Motor neuron (in vitro differentiated cells): ENCODE data around the gene NELFE. TPM values are rescaled to one million over a fixed set of nuclear protein-coding genes. Genes with fewer than 3 reads are reported as not detected.
A peak's percentile ranks its signal among the peaks of the same experiment; 100 is the strongest.

Experiments
- ATAC-seq, 8 experiments: fragments of 200-7000 bp; cut with Tn5 transposase; replicated peaks in 6 of 8; 2 replicates each; pipeline ENCODE4 v1.8.0; 2021; ENCODE audit warnings: mild to moderate bottlenecking in 8 of 8, moderate library complexity in 8 of 8
- H3K27ac ChIP-seq, 2 donors: fragments of 250-450 bp; sonication (Bioruptor Pico); 2 replicates each; pipeline ENCODE4 v1.9.0; 2021; ENCODE audit warnings: antibody characterized with exemption in 2 of 2, mild to moderate bottlenecking in 2 of 2, moderate library complexity in 1 of 2
- H3K4me1 ChIP-seq, 2 donors: fragments of 250-450 bp; sonication (Bioruptor Pico); replicated peaks in 1 of 2; 2 replicates each; pipeline ENCODE4 v1.6.1; 2021; ENCODE audit warnings: antibody characterized with exemption in 2 of 2, mild to moderate bottlenecking in 2 of 2, moderate library complexity in 1 of 2
- H3K4me3 ChIP-seq, 5 donors: fragments of 250-450 bp; sonication (Bioruptor Pico); 2 replicates each; pipeline ENCODE4 v1.9.0; 2021; ENCODE audit warnings: antibody characterized with exemption in 5 of 5, mild to moderate bottlenecking in 5 of 5, moderate library complexity in 4 of 5
- WGBS, 10 experiments: fragments of 450-650 bp; shearing (Covaris generic); methylation state at CpG; one replicate each; pipeline ENCODE4 v1.0.0; 2022; 5-methylcytosine and 5-hydroxymethylcytosine counted together
- in situ Hi-C, 9 experiments: fragments of 400-800 bp; cut with MboI; loops; one replicate each; pipeline ENCODE4 v1.15.0; 2021; ENCODE audit warnings: low sequenced_read_pairs in 9 of 9, low pct_unique_long_range_greater_than_20kb in 2 of 9; ENCODE audit not compliant: unreplicated experiment in 9 of 9
- total RNA-seq, 8 experiments: library from RNA; unstranded; fragments of 300-600 nt; gene quantifications; 2 replicates each; pipeline versions ENCODE4 v1.2.3 to v1.2.4, GENCODE V29; 2022

Gene NELFE
- total RNA-seq, 8 experiments from 2014 or later: 50.3 to 91.1 (median 72.3) TPM

DNA sequence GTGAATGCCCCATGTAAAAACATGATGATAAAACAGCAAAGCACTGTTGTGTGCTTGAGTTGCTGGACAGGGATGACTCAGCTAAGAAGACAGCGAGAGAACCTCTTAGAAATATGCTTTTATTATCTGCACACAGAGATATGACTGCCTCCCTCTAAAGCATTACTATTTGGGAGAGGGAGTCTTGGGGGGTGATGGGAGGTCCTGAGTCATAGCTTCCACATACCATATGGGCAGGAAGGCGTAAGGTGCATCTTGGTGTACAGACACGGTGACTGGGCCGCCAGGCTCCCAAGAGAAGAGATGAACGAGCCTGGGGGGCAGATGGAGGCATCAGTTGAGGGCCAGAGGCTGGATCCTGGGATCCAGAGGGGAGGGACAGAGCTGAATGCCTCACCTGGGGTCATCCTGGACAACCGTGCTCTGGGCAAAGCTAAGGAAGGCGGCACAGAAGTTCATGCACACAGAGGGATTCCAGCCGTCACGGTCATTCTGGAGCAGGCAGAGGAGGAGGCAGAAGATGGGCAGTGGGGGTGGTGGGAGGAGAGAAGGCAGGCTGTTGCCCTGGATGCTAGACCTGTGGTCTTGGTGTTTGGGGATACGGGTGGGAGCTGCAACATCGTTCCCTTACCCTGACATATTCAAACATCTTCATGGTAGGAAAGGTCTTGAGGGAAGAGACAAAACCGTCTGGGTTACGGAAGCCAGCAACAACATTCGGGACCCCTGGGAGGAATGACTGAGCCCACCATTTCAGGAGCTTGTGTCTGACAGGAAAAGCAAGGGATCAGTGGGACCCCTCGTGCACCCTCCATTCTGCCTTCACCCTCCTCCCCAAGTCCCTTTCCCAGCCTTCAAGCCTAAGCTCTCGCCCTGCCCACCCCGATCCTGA is 11.2 kb upstream of the NELFE start:
- Histone ChIP-seq H3K4me3 (peak overlapping the region in 3 of 5 donors; percentile 56 to 85 (median 67)), H3K4me1 (peaks cover 19 to 24% of the 10 kb centered on the region in 2 donors), H3K27ac (peak overlapping the region; percentile 96 to 97)
- 60 to 94% (median 86%) methylated on average over 2 to 11 of the region's 17 CpGs; no CpG with 5 or more reads in 4 of the 10 experiments for WGBS, 10 experiments
- ATAC-seq: no peak
- in situ Hi-C loops: loop anchor here in 1 of 9 experiments (25.0 kb wide), 1 partner anchor 283 kb away; the partner anchor contains the start of gene LY6G5C

DNA sequence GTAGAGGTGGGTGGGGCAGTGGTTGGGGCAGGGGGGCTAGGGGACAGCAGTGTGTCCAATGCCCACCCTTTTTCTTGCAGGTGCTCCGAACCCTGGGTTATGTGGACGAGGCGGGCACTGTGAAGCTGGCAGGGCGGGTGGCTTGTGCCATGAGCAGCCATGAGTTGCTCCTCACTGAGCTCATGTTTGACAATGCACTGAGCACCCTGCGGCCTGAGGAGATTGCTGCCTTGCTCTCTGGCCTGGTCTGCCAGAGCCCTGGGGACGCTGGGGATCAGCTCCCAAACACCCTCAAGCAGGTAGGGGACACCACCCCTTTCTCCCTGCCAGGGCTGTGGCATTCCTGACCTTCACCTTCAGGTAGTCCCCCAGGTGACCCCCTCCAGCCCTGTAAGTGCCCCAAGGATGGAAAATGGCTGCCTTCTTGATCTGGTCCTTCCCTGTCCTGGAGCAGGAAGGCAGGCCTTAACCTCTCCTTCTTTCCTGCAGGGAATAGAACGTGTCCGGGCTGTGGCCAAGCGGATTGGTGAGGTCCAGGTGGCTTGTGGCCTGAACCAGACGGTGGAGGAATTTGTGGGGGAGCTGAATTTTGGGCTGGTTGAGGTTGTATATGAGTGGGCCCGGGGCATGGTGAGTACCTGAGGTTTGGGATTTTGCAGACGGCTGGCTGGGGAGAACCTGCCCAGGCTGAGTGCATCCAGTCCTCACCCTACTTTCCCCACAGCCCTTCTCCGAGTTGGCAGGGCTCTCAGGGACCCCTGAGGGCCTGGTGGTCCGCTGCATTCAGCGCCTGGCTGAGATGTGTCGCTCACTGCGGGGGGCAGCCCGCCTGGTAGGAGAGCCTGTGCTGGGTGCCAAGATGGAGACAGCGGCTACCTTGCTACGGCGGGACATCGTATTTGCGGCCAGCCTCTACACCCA is 10.3 kb upstream of the NELFE start:
- in situ Hi-C loops: loop anchor here in 1 of 9 experiments (25.0 kb wide), 1 partner anchor 282 kb away; the partner anchor contains the start of gene LY6G5C
- Histone ChIP-seq H3K4me1 (peaks cover 19 to 24% of the 10 kb centered on the region in 2 donors), H3K27ac (no peak overlapping the region), H3K4me3 (no peak overlapping the region)
- ATAC-seq: no peak
- WGBS, 10 experiments: 84 to 100% (median 96%) methylated on average over 2 to 4 of the region's 23 CpGs; no CpG with 5 or more reads in 7 of the 10 experiments

DNA sequence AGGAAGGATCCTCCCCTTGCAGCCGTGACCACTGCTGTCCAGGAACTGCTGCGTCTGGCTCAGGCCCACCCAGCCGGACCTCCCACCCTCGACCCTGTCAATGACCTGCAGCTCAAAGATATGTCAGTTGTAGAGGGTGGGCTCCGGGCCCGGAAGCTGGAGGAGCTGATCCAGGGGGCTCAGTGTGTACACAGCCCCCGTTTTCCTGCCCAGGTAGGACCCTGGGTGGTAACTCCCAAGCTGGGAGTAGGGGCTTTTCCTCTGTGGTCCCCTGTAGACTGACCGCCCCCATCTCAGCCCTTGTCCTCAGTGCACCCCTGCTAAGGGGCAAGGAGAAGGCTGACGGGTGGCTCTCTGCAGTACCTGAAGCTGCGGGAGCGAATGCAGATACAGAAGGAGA is 9.6 kb upstream of the NELFE start:
- no peak overlapping the region for H3K4me3 ChIP-seq
- no peak for ATAC-seq
- 100% methylated on average over 2 of the region's 11 CpGs; no CpG with 5 or more reads in 9 of the 10 experiments for WGBS, 10 experiments
- no peak overlapping the region for H3K27ac ChIP-seq
- peaks cover 15 to 21% of the 10 kb centered on the region in 2 donors for H3K4me1 ChIP-seq
- in situ Hi-C loops: loop anchor here in 1 of 9 experiments (25.0 kb wide), 1 partner anchor 281 kb away; the partner anchor contains the start of gene LY6G5C

DNA sequence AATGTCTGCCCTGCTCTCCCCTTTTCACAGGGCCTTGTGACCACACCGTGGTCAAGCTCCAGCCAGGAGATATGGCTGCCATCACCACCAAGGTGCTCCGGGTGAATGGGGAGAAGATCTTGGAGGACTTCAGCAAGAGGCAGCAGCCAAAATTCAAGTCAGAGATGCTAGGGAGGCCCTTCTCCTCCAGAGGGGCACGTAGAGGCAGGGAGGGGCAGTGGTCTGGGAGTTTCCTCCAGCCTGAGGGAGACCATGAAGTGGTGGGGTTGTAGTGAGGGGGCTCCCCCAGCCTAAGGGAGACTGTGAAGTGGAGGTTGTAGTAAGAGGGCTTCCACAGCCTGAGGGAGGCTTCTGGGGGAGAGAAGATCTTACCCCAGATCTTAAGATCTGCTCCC is 9.2 kb upstream of the NELFE start:
- no peak overlapping the region for H3K27ac ChIP-seq
- no peak for ATAC-seq
- 0 to 100% (median 80%) methylated on average over 1 to 2 of the region's 3 CpGs; no CpG with 5 or more reads in 7 of the 10 experiments for WGBS, 10 experiments
- peaks cover 11 to 18% of the 10 kb centered on the region in 2 donors for H3K4me1 ChIP-seq
- in situ Hi-C loops: loop anchor here in 1 of 9 experiments (25.0 kb wide), 1 partner anchor 281 kb away; the partner anchor contains the start of gene LY6G5C
- no peak overlapping the region for H3K4me3 ChIP-seq

DNA sequence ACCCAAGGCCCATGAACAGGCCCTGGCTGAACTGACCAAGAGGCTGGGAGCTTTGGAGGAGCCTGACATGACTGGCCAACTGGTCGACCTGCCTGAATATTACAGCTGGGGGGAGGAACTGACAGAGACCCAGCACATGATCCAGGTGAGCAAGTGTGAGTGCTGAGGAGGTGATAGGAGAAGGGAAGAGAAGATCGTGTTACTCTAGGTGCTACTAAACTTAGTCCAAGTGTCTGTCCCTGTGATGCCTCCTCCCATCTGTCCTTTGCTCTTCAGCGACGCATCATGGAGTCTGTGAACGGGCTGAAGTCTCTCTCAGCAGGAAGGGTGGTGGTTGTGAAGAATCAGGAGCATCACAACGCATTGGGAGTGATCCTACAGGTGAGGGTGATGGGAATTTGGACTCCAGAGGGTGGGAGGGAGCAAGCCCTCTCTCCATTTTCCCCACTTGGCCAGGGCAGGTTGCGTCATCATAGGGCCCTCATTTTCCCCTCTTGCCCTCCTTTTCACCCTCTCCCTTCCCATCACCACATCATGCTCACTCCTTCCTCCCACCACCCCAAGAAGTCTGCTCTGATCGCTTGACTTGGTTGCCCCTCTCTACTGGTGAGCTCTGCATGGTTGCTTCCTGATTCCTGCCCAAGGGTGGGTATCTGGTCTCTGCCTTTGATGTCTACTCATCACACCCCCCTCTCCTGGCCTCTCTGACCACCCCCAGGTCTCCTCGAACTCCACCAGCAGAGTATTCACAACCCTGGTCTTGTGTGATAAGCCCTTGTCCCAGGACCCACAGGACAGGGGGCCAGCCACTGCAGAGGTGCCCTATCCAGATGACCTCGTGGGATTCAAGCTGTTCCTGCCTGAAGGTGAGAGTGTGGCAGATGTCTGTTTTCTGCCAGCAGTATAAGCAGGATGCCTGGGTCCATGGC is 8.5 kb upstream of the NELFE start:
- Histone ChIP-seq H3K4me1 (peaks cover 11 to 18% of the 10 kb centered on the region in 2 donors), H3K27ac (no peak overlapping the region), H3K4me3 (no peak overlapping the region)
- in situ Hi-C loops: loop anchor here in 1 of 9 experiments (25.0 kb wide), 1 partner anchor 280 kb away; the partner anchor contains the start of gene LY6G5C
- WGBS, 10 experiments: 50 to 100% (median 92%) methylated on average over 1 to 6 of the region's 10 CpGs; no CpG with 5 or more reads in 3 of the 10 experiments
- ATAC-seq: no peak

DNA sequence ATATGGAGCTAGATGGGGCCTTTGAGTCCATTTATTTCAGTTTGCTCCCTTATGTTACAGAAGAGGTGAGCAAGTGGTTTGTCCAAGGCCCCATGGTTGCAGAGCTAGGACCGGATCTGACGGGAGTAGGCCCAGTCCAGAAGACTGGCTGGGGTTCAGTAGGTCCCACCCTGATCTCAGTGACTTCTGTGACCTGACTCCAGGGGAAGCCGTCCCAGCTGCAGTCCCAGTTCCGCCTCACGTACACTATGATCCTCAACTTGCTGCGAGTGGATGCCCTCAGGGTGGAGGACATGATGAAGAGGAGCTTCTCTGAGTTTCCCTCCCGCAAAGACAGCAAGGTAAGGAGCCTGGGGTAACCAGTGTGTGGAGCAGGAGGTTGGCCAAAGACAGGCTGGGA is 7.7 kb upstream of the NELFE start:
- Histone ChIP-seq H3K4me3 (no peak overlapping the region), H3K27ac (no peak overlapping the region), H3K4me1 (peaks cover 11 to 18% of the 10 kb centered on the region in 2 donors)
- WGBS, 10 experiments: 71 to 100% (median 85%) methylated on average over 1 to 5 of the region's 7 CpGs; no CpG with 5 or more reads in 3 of the 10 experiments
- in situ Hi-C loops: loop anchor here in 1 of 9 experiments (25.0 kb wide), 1 partner anchor 279 kb away; the partner anchor contains the start of gene LY6G5C
- no peak for ATAC-seq

DNA sequence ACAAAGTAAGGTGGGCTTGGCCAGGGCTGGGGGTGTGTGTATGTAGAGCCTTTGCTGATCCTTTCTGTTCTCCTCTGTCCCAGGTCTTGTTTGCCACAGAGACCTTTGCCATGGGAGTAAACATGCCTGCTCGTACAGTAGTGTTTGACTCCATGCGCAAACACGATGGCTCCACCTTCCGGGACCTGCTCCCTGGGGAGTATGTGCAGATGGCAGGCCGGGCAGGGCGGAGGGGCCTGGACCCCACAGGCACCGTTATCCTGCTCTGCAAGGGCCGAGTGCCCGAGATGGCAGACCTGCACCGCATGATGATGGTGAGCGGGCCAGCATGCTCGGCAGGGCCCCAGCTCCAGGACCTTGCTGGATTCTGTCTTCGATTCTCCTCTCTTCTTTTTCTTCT is 6.9 kb upstream of the NELFE start:
- peaks cover 4 to 12% of the 10 kb centered on the region in 2 donors for H3K4me1 ChIP-seq
- in situ Hi-C loops: loop anchor here in 1 of 9 experiments (25.0 kb wide), 1 partner anchor 278 kb away; the partner anchor contains the start of gene LY6G5C
- WGBS, 10 experiments: 25 to 91% (median 80%) methylated on average over 1 to 8 of the region's 13 CpGs; no CpG with 5 or more reads in 3 of the 10 experiments
- no peak overlapping the region for H3K4me3 ChIP-seq
- no peak for ATAC-seq
- no peak overlapping the region for H3K27ac ChIP-seq

DNA sequence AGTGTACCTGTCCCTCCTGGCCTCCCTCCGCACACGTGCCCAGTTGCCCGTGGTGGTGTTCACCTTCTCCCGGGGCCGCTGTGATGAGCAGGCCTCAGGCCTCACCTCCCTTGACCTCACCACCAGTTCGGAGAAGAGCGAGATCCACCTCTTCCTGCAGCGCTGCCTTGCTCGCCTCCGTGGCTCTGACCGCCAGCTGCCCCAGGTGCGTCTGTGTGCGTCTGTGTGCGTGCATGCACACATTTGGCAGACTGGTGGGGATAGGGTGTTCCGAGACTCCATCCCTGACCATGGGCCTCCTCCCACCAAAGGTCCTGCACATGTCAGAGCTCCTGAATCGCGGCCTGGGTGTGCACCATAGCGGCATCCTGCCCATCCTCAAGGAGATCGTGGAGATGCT is 5.2 kb upstream of the NELFE start:
- ATAC-seq: no peak
- Histone ChIP-seq H3K4me3 (no peak overlapping the region), H3K27ac (no peak overlapping the region), H3K4me1 (peaks cover 5 to 7% of the 10 kb centered on the region in 2 donors)
- in situ Hi-C loops: loop anchor here in 1 of 9 experiments (25.0 kb wide), 1 partner anchor 277 kb away; the partner anchor contains the start of gene LY6G5C
- 96 to 100% (median 100%) methylated on average over 3 to 8 of the region's 19 CpGs; no CpG with 5 or more reads in 7 of the 10 experiments for WGBS, 10 experiments

DNA sequence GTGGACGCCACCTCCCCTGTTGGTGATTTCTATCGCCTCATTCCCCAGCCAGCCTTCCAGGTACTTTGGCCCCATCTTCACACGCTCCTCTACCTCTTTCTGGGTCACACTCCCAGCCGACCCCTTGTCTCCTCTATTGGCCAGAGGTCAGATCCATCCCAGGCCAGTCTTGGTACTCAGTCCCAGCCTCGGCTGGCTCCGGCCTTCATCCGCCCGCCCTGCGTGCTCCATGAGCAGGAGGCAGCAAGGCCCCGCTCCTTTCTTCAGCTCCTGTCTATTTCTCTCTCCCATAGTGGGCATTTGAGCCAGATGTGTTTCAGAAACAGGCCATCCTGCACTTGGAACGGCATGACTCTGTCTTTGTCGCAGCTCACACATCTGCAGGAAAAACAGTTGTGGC is 2.8 kb upstream of the NELFE start:
- ATAC-seq: no peak
- peaks cover 13 to 16% of the 10 kb centered on the region in 2 donors for H3K4me1 ChIP-seq
- in situ Hi-C loops: loop anchor here in 1 of 9 experiments (25.0 kb wide), 1 partner anchor 274 kb away; the partner anchor contains the start of gene LY6G5C
- H3K4me3 ChIP-seq: no peak overlapping the region
- H3K27ac ChIP-seq: no peak overlapping the region
- 67 to 100% (median 96%) methylated on average over 2 to 8 of the region's 12 CpGs; no CpG with 5 or more reads in 5 of the 10 experiments for WGBS, 10 experiments

DNA sequence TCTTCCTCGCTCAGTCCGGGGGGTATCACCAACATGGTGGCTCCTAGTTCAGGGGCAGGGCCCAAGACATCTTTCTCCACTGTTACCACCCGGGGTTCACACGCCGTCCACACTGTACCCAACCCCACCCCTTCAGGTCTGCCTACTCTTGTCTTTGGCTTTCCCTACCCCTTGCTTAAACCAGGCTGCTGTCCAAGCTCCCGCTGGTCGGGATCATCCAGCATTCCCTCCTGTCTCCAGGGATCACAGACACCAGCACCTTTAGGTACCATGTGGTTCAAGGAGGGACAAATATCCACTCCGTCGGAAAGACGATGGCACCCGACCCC is 395 bp downstream of the NELFE start:
- in situ Hi-C loops: loop anchor here in 1 of 9 experiments (25.0 kb wide), 1 partner anchor 271 kb away; the partner anchor contains the start of gene LY6G5C
- Histone ChIP-seq H3K4me1 (peaks cover 13 to 16% of the 10 kb centered on the region in 2 donors), H3K27ac (peak overlapping the region; percentile 82 to 95), H3K4me3 (peak overlapping the region; percentile 76 to 98 (median 83))
- WGBS, 10 experiments: 0 to 33% (median 0%) methylated on average over 1 to 9 of the region's 11 CpGs; no CpG with 5 or more reads in 5 of the 10 experiments
- peak; percentile 2 to 30 (median 8) for ATAC-seq

DNA sequence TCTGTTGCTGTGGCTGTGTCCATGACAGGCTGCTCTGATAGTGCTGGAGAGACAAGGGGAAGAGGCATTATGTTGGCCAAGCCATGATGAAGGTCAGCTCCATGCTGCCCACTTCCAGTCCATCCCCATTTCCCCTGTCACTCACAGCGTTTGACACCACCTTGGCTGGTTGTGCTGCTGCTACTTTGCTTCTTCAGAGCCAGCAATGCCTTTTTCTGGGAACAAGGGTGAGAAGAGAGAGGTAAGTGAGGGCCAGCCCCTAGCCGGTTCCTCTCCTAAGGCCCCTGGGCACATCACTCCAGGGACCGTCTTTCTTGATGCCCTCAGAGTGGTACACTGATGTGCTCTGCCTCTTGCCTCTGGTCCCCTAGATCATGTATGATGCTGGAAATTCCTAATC is 2.0 kb downstream of the NELFE start:
- in situ Hi-C loops: loop anchor here in 1 of 9 experiments (25.0 kb wide), 1 partner anchor 269 kb away; the partner anchor contains the start of gene LY6G5C
- no peak overlapping the region for H3K4me3 ChIP-seq
- no peak overlapping the region for H3K27ac ChIP-seq
- peaks cover 13 to 16% of the 10 kb centered on the region in 2 donors for H3K4me1 ChIP-seq
- no peak for ATAC-seq
- WGBS, 10 experiments: 80 to 100% (median 100%) methylated on average over 1 to 2 of the region's 3 CpGs; no CpG with 5 or more reads in 3 of the 10 experiments
